ENCODE results near the gene CREB3L2.

CREB3L2 gene

DNA sequence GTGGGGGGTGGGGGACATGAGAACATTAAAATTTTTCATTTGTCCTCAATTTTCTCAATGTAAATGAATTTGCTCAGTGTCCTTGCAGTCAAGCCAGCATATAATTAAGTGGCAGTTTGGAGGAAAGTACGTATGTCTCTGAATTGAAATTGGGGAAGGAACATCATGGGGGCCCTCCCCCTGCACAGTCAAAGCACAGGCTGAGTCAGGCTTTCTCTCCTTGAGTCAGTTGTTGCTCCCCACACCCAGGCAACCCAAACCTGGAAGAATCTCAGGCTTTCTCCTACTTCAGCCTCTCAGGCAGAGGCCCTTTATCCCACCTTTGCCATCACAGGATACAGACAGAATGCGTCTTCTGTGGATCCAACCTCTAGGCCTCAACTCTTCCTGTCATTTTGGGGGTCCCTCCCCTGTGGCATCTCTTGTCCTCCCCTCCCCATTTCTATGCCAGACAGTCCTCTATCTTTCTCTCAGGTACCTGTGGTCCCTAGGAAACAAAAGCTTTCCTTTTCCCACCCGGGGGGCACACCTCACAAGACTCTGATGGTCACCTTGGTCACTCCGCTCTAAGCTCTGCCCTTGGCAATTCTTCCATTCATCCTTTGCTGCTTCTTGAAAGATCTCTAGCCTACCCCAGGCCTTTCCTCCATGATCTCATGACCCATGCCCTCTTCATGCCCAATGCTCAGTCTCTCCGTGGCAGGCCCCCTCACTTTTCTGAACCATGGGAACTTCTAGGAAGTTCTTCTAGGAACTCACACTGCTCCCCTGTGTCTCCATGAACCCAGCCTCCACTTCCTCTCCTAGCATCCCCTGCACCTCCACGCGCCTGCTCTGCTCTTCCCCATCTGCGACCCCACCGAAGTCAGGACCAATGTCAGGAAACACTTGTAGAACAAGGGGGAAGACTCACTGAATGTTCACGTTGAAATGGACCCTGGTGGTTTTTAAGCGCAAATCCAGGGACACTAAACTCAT, 40.4 kb downstream of the CREB3L2 start:
- TF ChIP-seq, protein P1, sequence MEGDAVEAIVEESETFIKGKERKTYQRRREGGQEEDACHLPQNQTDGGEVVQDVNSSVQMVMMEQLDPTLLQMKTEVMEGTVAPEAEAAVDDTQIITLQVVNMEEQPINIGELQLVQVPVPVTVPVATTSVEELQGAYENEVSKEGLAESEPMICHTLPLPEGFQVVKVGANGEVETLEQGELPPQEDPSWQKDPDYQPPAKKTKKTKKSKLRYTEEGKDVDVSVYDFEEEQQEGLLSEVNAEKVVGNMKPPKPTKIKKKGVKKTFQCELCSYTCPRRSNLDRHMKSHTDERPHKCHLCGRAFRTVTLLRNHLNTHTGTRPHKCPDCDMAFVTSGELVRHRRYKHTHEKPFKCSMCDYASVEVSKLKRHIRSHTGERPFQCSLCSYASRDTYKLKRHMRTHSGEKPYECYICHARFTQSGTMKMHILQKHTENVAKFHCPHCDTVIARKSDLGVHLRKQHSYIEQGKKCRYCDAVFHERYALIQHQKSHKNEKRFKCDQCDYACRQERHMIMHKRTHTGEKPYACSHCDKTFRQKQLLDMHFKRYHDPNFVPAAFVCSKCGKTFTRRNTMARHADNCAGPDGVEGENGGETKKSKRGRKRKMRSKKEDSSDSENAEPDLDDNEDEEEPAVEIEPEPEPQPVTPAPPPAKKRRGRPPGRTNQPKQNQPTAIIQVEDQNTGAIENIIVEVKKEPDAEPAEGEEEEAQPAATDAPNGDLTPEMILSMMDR (IDR thresholded peaks at IDR 0.05; ENCODE audit: low read depth, low read length), result no peak
- DNase-seq (ENCODE audit: extremely low read depth, low read depth), result no peak

DNA sequence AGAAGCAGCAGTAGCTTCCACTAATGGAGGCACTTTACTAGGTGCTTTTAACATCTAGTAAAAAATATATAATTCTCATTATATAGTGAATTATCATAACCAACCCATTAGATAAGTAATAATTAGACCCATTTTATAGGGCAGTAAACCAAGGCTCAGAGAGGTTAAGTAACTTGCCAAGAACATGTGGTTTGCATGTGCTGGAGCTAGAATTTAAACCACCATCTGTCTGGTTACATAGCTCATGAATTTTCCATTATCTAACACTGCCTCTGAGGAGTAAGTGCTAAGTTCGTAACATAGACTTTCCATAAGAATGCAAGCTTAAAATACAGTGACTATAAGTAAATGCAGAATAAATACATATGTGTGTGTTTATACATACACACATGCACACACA, 41.9 kb downstream of the CREB3L2 start:
- no peak for DNase-seq (ENCODE audit: extremely low read depth, low read depth)
- TF ChIP-seq, protein P1 (IDR thresholded peaks at IDR 0.05; ENCODE audit: low read depth, low read length), result no peak

DNA sequence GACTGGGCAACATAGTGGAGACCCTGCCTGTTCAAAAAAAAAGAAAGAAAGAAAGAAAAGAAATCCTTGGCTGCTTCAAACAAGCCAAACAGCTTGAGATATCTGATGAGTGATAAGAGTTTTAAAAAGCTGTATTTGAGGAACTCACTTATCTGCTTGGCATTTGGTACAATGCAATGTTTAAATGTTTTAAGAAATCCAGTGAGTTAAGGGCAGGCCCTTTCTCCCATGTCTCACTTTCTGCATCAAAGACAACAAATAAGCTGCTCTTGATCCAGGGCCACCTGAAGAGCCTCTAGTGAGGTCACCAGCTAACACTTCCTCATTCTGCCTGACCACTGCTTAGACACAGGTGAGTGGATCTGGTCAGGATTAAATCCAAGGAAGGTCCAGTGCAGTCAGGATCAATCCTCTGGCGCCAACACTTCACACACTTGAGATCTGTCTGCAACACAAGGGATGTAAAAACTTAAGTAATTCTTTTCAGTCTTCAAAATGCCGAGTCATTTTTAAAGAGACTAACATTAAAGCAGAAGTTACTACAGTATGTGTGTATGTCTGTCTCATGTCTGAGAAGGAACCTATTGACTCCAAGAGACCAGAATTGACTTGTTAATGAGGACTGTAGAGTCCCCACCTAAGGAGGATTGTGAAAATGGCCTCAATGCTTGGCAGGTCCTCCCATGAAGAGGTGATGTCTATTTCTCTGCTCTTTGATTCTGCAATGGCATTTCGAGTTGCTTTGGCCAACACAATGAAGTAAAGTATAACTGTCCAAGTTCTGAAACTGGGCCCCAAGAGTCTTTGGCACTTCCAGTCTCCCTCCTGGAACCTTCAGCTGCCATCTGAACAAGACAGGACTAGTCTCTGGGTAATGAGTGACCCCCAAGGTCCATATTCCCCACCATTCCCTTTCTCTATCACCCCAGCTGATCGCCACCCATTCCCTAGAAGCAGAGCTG, 43.1 kb downstream of the CREB3L2 start:
- TF ChIP-seq, protein P1 (IDR thresholded peaks at IDR 0.05; ENCODE audit: low read depth, low read length), result no peak
- DNase-seq (ENCODE audit: extremely low read depth, low read depth), result no peak

DNA sequence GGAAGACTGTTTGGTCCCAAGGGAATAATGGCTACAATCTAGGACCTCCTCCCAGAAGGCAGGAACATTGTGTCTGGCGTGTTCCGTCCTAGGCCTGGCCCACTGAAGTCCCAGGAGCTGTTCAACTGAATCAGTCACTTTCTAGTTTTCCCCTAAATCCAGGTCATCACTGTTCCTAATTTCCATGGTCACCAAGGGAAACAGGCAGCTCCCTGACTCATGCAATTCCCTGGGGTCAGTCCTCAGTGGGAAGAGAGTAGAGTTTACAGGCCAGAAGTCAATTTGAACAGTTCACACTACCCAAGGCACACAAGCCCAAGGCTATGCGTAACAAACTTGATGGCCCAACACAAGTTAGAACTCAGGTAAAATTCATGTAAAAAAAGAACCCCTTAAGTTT, 44.0 kb downstream of the CREB3L2 start:
- DNase-seq (ENCODE audit: extremely low read depth, low read depth), result no peak
- TF ChIP-seq, protein P1 (IDR thresholded peaks at IDR 0.05; ENCODE audit: low read depth, low read length), result no peak

DNA sequence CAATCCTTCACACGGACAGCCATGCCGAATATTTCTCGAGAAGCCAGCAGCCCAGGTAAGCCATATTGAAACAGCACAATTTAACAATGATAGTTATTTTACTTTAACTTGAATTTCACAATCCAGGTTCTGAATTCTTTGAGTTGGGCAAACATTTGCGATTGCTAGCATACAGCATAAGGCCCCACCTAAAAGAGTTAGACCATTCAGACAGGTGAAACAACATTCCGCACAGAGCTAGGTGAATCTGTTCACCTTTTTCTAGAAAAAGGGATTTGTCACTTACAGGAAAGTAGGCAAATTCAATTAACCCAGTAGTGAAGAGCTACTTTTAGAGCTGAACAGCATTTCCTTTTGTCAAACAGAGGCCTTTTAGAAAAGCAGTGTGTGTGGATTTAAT, 45.3 kb downstream of the CREB3L2 start:
- TF ChIP-seq, protein P1 (IDR thresholded peaks at IDR 0.05; ENCODE audit: low read depth, low read length), result no peak
- DNase-seq (ENCODE audit: extremely low read depth, low read depth), result no peak

DNA sequence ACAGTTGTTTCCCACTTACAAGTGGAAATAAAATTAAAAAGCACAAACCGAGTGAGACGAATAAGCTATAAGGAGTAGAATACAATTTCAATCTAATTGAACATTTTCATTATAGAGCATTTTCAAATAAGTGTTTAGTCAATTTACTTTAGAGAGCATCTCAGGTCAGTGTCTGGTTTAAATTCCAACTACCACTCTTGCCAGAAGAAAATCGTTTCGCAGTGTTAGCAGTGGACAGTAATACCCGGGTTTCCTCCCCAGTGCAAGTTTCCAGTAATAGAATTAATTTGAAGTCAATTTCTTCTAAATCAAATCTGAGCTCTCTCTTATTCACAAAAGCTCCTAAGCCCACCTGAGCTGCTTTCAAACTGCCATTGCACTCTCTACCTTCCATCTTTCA, 45.7 kb downstream of the CREB3L2 start:
- no peak for DNase-seq (ENCODE audit: extremely low read depth, low read depth)

More for the DNA sequence above, 45.7 kb downstream of the CREB3L2 start:
- TF ChIP-seq, protein P1 (IDR thresholded peaks at IDR 0.05; ENCODE audit: low read depth, low read length), result no peak
